ENCODE measurements around the gene OAT.
"Not testable (repeated sequence)": the region's sequence is repeated elsewhere in the genome, so short reads cannot be mapped to it uniquely, and the experiment has no call there.

Gene OAT

DNA sequence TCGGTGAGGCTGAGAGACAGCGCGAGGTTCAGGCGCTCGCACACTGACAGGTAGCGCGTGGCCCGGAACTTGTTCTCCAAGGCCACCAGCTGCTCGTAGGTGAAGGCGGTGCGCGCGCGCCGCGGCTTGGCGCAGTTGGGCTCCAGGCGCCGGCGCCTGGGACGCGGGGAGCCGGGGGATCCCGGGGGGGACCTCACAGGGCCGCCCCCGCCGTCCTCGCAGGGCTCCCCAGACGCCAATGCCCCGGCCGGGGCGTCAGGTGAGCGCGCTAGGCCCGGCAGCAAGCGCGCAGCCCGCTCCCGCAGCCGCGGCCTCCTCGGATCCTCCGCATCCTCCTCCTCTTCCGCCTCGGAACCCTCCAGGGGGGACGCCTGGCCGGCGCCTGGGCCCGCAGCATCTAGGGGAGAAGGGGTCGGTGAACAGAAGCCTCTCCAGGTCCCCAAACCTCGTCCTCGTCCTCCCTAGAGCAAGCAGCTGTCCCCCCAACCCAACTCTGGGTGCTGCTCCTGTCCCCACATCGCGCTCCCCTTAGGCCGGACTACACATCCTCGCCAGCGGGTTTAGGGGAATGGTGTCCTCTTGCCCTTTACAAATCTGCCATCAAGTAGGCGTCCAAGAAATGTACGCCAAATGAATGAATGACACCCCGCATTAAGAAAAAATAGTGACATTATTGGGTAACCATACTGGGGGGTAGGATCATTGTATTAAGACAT is 29.2 kb upstream of the OAT start:
- TF ChIP-seq, protein P1, sequence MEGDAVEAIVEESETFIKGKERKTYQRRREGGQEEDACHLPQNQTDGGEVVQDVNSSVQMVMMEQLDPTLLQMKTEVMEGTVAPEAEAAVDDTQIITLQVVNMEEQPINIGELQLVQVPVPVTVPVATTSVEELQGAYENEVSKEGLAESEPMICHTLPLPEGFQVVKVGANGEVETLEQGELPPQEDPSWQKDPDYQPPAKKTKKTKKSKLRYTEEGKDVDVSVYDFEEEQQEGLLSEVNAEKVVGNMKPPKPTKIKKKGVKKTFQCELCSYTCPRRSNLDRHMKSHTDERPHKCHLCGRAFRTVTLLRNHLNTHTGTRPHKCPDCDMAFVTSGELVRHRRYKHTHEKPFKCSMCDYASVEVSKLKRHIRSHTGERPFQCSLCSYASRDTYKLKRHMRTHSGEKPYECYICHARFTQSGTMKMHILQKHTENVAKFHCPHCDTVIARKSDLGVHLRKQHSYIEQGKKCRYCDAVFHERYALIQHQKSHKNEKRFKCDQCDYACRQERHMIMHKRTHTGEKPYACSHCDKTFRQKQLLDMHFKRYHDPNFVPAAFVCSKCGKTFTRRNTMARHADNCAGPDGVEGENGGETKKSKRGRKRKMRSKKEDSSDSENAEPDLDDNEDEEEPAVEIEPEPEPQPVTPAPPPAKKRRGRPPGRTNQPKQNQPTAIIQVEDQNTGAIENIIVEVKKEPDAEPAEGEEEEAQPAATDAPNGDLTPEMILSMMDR (IDR thresholded peaks at IDR 0.05; ENCODE audit: control insufficient read depth, extremely low read depth, insufficient read depth), result no peak
- no peak overlapping the region for H3K4me3 ChIP-seq (ENCODE audit: low read depth, low read length)
- no peak for DNase-seq (ENCODE audit: low read depth)

DNA sequence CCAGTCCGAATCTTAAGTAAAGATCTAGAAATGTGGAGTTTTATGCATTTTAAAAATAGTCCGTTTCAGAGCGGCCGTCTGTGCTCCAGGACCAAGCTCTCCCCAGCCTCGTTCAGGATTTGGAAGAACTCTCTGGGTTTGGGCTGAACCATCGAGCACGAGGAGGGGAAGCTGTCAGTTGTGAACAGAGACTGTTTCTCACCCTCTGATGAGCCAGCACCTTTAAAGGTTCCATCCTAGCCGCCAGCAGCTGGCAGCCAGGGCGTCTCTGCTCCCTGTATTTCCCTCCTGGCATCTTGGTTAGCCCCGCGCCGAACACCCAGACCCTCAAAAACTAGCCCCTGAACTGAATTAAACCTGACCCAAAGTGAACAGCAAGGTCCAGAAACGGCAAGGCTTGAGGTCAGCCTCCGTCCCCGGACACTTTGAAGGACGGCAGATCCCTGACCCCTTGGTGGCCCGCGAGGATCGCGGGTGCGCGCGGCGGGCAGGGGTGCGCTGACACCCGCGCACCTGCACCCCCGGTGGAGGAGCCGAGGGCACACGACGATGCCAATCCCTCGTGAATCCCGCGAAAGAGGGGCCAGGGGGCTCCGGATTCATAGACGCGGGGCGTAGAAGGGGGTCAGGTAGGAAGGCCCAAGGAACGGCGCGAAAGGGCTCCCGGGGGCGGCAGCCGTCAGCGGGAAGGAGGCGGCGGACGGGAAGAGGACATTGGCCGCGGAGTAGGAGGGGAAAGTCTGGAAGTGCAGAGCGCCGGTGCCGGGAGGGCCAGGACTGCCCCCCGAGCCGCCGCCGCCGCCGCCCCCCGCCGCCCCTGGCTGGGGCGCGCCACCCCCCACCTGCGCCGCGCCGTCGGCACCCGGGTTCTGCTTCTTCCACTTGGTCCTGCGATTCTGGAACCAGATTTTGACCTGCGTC is 28.4 kb upstream of the OAT start:
- DNase-seq (ENCODE audit: low read depth), result no peak
- H3K4me3 ChIP-seq (ENCODE audit: low read depth, low read length), result no peak overlapping the region
- TF ChIP-seq, protein P1 (IDR thresholded peaks at IDR 0.05; ENCODE audit: control insufficient read depth, extremely low read depth, insufficient read depth), result no peak

- not testable (repeated sequence) for DNase-seq (ENCODE audit: low read depth); H3K4me3 ChIP-seq (ENCODE audit: low read depth, low read length)
Measured at GRCh38 chr10:124441694-124442093, 23.0 kb upstream of the OAT start.

DNA sequence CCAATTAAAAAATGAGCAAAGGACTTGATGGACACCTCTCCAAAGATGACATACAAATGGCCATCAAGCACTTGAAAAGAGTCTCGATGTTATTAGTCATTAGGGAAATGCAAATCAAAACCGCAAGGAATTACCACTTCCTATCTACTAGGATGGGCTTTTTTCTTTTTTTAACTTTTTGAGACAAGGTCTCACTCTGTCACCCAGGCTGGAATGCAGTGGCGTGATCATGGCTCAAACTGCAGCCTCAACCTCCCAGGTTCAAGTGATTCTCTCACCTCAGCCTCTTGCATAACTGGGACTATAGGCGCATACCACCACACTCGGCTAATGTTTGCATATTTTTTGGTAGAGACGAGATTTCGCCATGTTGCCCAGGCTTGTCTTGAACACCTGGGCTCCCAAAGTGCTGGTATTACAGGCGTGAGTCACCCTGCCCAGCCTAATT is 17.5 kb upstream of the OAT start:
- DNase-seq (ENCODE audit: low read depth), result no peak
- no peak overlapping the region for H3K4me3 ChIP-seq (ENCODE audit: low read depth, low read length)
- TF ChIP-seq, protein P1 (IDR thresholded peaks at IDR 0.05; ENCODE audit: control insufficient read depth, extremely low read depth, insufficient read depth), result no peak

- not testable (repeated sequence) for H3K4me3 ChIP-seq (ENCODE audit: low read depth, low read length); DNase-seq (ENCODE audit: low read depth)
Measured at GRCh38 chr10:124435683-124436082, 17.0 kb upstream of the OAT start.

DNA sequence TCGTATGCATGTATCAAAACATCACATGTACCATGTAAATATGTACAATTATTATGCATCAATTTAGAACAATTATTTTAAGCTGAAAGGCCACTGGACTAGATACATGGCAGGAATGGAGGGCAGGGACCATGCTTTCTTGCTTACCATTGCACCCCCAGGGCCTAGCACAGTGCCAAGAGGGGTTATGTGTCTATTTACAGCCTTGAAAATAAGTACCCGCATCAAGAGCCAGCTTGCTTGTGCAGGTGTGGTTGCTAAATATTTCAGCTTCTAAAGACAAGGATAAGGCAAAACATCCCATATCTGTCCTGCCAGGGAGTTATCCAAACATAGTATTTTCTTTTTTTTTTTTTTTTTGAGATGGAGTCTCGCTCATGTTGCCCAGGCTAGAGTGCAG is 14.7 kb upstream of the OAT start:
- DNase-seq (ENCODE audit: low read depth), result no peak
- H3K4me3 ChIP-seq (ENCODE audit: low read depth, low read length), result no peak overlapping the region
- TF ChIP-seq, protein P1 (IDR thresholded peaks at IDR 0.05; ENCODE audit: control insufficient read depth, extremely low read depth, insufficient read depth), result no peak

- DNase-seq (ENCODE audit: low read depth), result no peak
- TF ChIP-seq, protein P1 (IDR thresholded peaks at IDR 0.05; ENCODE audit: control insufficient read depth, extremely low read depth, insufficient read depth), result no peak
- no peak overlapping the region for H3K4me3 ChIP-seq (ENCODE audit: low read depth, low read length)
Measured at GRCh38 chr10:124430077-124430476, 11.4 kb upstream of the OAT start.

Measured in LNCaP clone FGC (cell line).